ENCODE measurements around the gene NDUFB8.

DNA sequence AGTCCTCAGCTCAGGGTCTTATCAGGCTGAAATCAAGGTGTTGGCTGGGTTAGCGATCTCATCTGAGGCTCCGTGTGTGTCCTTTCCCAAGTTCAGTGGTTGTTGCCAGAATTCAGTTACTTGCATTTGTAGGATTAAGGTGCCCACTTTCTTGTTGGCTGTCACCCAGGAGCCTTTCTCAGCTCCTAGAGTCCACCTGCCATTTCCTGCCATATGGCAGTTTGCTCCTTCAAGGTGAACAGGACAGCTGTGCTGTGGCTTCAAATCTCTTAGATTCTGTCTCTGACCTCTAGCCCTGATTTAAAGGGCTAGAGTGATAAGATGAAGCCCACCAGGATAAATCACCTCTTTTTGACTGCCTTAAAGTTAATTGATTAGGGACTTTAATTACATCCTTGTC lies 5.1 kb upstream of the NDUFB8 start:
- TF ChIP-seq JUND (IDR thresholded peaks at IDR 0.05; ENCODE audit: low read depth, low read length) (no peak), CTCF (IDR thresholded peaks at IDR 0.05 in 2 of 3, conservative IDR thresholded peaks at IDR 0.05 in 1 of 3; ENCODE audit: control insufficient read depth in 2 of 3, extremely low read depth in 1 of 3, insufficient read depth in 1 of 3, low read depth in 3 of 3, low read length in 3 of 3) (no peak), POLR2A (IDR thresholded peaks at IDR 0.05; ENCODE audit: low read depth, low read length) (no peak), HDAC2 (IDR thresholded peaks at IDR 0.05) (no peak), MTA3 (IDR thresholded peaks at IDR 0.05; ENCODE audit: borderline replicate concordance, low read length) (no peak), BCLAF1 (IDR thresholded peaks at IDR 0.05) (no peak), NFYA (IDR thresholded peaks at IDR 0.05; ENCODE audit: borderline replicate concordance, low read depth, low read length) (no peak), EP300 (IDR thresholded peaks at IDR 0.05; ENCODE audit: borderline replicate concordance in 1 of 2, control insufficient read depth in 1 of 2, low read depth in 2 of 2, low read length in 2 of 2) (no peak)
- TF ChIP-seq, protein P1, sequence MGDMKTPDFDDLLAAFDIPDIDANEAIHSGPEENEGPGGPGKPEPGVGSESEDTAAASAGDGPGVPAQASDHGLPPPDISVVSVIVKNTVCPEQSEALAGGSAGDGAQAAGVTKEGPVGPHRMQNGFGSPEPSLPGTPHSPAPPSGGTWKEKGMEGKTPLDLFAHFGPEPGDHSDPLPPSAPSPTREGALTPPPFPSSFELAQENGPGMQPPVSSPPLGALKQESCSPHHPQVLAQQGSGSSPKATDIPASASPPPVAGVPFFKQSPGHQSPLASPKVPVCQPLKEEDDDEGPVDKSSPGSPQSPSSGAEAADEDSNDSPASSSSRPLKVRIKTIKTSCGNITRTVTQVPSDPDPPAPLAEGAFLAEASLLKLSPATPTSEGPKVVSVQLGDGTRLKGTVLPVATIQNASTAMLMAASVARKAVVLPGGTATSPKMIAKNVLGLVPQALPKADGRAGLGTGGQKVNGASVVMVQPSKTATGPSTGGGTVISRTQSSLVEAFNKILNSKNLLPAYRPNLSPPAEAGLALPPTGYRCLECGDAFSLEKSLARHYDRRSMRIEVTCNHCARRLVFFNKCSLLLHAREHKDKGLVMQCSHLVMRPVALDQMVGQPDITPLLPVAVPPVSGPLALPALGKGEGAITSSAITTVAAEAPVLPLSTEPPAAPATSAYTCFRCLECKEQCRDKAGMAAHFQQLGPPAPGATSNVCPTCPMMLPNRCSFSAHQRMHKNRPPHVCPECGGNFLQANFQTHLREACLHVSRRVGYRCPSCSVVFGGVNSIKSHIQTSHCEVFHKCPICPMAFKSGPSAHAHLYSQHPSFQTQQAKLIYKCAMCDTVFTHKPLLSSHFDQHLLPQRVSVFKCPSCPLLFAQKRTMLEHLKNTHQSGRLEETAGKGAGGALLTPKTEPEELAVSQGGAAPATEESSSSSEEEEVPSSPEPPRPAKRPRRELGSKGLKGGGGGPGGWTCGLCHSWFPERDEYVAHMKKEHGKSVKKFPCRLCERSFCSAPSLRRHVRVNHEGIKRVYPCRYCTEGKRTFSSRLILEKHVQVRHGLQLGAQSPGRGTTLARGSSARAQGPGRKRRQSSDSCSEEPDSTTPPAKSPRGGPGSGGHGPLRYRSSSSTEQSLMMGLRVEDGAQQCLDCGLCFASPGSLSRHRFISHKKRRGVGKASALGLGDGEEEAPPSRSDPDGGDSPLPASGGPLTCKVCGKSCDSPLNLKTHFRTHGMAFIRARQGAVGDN (IDR thresholded peaks at IDR 0.05), result no peak
- TF ChIP-seq, protein P2, sequence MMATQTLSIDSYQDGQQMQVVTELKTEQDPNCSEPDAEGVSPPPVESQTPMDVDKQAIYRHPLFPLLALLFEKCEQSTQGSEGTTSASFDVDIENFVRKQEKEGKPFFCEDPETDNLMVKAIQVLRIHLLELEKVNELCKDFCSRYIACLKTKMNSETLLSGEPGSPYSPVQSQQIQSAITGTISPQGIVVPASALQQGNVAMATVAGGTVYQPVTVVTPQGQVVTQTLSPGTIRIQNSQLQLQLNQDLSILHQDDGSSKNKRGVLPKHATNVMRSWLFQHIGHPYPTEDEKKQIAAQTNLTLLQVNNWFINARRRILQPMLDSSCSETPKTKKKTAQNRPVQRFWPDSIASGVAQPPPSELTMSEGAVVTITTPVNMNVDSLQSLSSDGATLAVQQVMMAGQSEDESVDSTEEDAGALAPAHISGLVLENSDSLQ (IDR thresholded peaks at IDR 0.05), result no peak

Measured in GM12878 (cell line).